Dendritic cell treated with granulocyte-macrophage colony-stimulating factor and Interleukin-4, amounts not matched to agents 40 ng/mL and 50 ng/mL, for 4 days (primary cell): ENCODE data around the gene NEDD4L.

Source experiments
- H3K27ac Mint-ChIP-seq: one replicate; pipeline ENCODE4 v1.8.0; 2022; ENCODE audit warnings: mild to moderate bottlenecking, mixed read lengths
- H3K27me3 Mint-ChIP-seq: one replicate; pipeline ENCODE4 v1.8.0; 2022; ENCODE audit warnings: mild to moderate bottlenecking, mixed read lengths
- H3K36me3 Mint-ChIP-seq: one replicate; pipeline ENCODE4 v1.8.0; 2022; ENCODE audit warnings: low read depth, mixed read lengths
- H3K4me1 Mint-ChIP-seq: one replicate; pipeline ENCODE4 v1.8.0; 2022; ENCODE audit warnings: low read depth, mixed read lengths
- H3K4me3 Mint-ChIP-seq: one replicate; pipeline ENCODE4 v1.8.0; 2022; ENCODE audit warnings: mild to moderate bottlenecking, moderate library complexity, mixed read lengths
- H3K9me3 Mint-ChIP-seq: one replicate; pipeline ENCODE4 v1.8.0; 2022; ENCODE audit warnings: mixed read lengths
- intact Hi-C: fragments of 100-400 bp; cut with micrococcal nuclease; formaldehyde crosslinking; loops from one replicate; pipeline ENCODE4 v1.15.0; 2022

NEDD4L gene

DNA sequence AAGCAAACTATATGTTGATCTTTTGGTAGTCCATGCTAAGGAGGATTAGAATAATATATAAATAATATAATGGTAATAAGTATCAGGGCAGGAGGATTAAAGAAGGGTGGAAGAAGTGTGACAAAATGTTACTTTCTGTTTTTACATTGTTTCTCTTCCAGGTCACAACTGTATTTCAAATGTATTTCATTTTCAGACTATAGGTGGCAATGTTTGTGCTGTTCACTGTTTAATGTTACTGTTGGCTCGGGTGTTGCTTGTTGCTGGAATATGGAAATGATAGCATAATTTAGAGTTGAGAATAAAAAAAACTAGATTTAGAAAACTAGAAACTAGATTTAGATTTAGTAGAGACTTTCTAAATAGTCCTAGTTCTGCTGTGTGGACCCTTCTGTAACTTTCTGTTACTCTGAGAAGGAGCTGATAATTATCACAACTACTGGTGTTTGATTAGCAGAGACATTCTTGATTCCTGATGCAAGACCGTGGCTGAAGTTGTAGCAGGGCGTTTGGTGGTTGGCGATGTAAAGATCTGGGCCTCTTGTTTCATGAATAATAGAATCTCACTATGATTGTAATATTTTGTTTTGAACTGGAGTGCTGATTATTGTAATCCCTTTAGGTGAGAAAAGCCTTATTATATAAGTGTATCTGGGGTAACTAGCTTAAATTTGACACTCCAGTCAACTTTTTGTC lies 7.9 kb downstream of the NEDD4L start:
- intact Hi-C loops: no loop called here
- Mint-ChIP-seq H3K36me3 (no peaks in the 10 kb centered on the region), H3K4me3 (no peak overlapping the region), H3K9me3 (no peaks in the 10 kb centered on the region), H3K4me1 (peaks cover 6% of the 10 kb centered on the region), H3K27ac (no peak overlapping the region), H3K27me3 (peaks cover 5% of the 10 kb centered on the region)

DNA sequence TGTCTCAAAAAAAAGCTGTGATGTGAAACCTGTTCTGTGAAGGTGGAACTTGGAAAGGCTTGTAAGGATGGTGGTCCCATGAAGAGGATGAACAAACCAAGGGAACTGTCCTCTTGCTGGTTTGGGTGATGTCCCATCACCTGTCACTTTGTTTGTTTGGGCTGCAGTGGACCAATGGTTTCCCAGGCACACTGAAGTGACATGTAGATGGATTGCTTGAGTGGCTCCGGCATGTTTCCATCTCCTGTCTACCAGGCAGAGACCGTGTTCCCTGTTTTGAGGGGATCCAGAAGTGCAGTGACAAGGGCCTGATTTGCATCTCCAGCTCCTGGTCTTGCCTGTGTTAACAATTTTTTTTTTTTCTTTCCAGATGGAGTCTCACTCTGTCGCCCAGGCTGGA lies 8.9 kb downstream of the NEDD4L start:
- H3K4me1 Mint-ChIP-seq: peaks cover 6% of the 10 kb centered on the region
- H3K27ac Mint-ChIP-seq: no peak overlapping the region
- no peak overlapping the region for H3K4me3 Mint-ChIP-seq
- intact Hi-C loops: no loop called here
- H3K36me3 Mint-ChIP-seq: no peaks in the 10 kb centered on the region
- no peaks in the 10 kb centered on the region for H3K27me3 Mint-ChIP-seq
- no peaks in the 10 kb centered on the region for H3K9me3 Mint-ChIP-seq

DNA sequence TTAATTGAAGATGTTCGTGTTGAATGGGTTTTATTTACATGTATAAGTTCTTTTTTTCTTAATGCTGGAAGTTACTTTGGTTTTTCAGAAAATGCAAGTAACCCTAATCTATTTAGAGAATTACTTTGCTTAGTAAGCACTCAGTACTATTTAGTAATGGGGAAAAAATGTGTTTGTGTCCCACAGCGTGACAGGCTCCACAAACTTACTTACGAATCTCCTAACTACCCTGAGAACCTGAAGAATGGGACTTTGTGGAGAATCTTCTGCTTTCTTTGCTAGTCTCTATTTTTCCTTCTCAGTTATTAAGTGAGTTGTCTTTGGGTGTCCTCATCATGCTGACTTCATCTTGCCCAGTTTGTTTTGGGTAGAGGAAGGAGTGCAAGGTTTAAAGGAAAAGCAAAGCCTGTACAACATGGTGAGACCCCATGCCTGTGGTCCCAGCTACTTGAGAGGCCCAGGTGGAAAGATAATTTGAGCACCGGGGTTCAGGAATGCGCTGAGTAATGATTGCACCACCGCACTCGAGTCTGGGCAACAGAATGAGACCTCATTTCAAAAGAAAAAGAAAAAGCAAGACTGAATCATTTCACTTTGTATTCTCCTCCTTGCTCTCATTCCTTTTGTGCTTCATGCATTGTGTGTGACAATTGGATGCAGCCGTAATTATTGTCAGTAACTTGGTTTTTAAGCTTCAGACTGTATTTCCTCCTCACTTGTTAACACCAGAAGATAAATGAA lies 10.2 kb downstream of the NEDD4L start:
- Mint-ChIP-seq H3K4me1 (peaks cover 6% of the 10 kb centered on the region), H3K9me3 (no peaks in the 10 kb centered on the region), H3K4me3 (no peak overlapping the region), H3K36me3 (no peaks in the 10 kb centered on the region), H3K27ac (no peak overlapping the region), H3K27me3 (no peaks in the 10 kb centered on the region)
- intact Hi-C loops: no loop called here

DNA sequence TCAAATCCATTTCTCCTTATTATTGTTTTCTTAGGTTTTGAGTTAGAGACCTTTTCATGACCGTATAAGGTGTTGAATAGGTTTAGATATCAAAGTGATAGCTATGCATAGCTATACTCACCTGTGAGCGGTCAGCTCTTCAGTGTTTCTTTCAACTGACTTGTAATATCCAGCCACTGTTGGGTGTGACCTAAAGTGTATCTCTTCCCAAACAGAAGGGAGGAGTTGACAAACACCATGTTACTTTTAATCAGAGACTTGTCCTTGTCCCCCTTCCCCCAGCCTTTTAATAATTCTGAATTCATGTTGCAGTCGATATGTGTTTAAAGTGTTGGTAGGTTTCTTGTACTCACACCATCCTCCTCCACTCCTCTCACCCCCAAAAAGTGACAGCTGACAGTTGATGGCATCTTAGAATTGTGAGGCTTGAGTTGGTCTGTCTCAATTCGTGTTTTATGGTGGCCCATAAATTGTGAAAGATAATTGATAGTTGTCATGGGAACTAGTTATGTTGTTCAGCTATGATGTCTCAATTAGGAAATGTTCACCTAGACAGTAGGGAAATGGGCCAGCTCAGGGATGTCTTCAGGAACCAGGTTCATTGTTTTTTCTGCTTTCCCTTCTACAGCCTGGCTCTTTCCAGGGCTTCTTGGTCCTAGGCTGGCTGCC lies 12.0 kb downstream of the NEDD4L start:
- intact Hi-C loops: no loop called here
- H3K27me3 Mint-ChIP-seq: no peaks in the 10 kb centered on the region
- peaks cover 6% of the 10 kb centered on the region for H3K4me1 Mint-ChIP-seq
- H3K27ac Mint-ChIP-seq: no peak overlapping the region
- no peaks in the 10 kb centered on the region for H3K36me3 Mint-ChIP-seq
- H3K4me3 Mint-ChIP-seq: no peak overlapping the region
- no peaks in the 10 kb centered on the region for H3K9me3 Mint-ChIP-seq

DNA sequence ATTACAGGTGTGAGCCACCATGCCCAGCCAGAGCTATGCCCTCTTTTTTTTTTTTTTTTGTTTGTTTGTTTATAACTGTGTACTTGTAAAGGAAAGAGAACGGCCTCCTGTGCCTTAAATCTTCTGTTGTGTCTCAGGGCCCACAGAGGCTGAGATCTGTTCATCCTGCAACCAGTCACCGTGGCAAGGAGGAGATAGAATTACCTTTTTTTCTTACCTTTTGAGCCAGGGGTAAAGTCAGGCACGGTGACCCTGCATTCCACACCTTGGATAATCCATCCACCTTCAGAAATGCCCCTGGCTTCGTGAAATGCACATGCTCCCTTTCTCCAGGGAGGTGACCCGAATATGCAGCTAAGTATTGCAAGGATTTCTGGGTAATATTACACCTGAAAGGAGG lies 12.8 kb downstream of the NEDD4L start:
- Mint-ChIP-seq H3K27me3 (no peaks in the 10 kb centered on the region), H3K4me3 (no peak overlapping the region), H3K4me1 (peaks cover 6% of the 10 kb centered on the region), H3K9me3 (no peaks in the 10 kb centered on the region), H3K36me3 (no peaks in the 10 kb centered on the region), H3K27ac (no peak overlapping the region)
- intact Hi-C loops: no loop called here

DNA sequence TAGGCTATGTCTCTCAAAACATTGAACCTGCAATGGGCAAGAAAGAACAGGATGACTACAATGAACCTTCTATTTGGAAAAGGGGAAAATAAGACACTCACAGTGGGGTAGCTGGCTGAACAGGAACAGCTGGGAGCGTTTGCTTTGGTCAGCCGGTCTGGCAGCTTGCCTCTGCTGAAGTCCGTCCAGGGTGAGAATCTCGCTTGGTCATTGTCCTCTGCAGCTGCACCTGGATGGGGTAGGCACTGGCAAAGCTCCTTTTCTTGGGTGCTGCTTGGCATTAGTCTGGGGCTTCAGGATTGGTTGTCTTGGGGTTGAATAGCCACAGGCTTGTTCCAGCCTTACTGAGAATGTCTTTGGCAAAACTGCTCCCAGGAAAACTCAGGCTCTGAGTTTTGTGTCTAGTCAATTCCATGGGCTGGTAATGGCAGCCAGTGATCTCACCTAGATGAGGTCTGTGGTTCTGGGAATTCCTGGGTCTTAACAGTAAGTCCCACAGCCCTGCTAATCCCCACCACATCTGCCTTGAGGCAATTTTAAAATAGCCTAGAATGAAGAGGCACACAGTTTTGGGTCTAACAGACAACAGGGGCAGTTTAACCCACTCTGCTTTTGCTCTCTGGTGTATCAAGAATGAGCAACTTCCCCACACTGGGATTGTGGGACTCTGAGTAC lies 13.4 kb downstream of the NEDD4L start:
- Mint-ChIP-seq H3K27ac (no peak overlapping the region), H3K4me3 (no peak overlapping the region), H3K9me3 (no peaks in the 10 kb centered on the region), H3K36me3 (no peaks in the 10 kb centered on the region), H3K4me1 (peaks cover 6% of the 10 kb centered on the region), H3K27me3 (no peaks in the 10 kb centered on the region)
- intact Hi-C loops: no loop called here

DNA sequence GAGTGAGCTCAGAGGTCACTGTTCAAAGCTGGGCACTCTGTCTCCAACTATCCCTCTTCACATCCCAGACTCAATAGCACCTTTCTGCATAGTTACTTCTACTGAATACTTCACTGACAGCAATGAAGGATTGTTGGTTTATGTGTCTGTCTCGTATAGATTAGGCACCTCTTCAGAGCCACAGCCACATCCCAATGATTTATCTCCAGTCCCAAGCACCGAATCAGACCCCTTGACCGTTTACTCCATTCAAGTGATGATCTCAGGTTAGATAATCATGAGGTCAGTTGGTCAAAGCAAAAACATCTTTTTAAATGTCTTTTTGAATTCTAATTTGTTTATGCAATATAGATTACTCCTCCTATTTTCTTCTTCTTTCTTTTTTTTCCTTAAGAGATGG lies 14.7 kb downstream of the NEDD4L start:
- intact Hi-C loops: no loop called here
- H3K27ac Mint-ChIP-seq: no peak overlapping the region
- peaks cover 6% of the 10 kb centered on the region for H3K4me1 Mint-ChIP-seq
- H3K36me3 Mint-ChIP-seq: no peaks in the 10 kb centered on the region
- no peaks in the 10 kb centered on the region for H3K9me3 Mint-ChIP-seq
- no peak overlapping the region for H3K4me3 Mint-ChIP-seq
- H3K27me3 Mint-ChIP-seq: no peaks in the 10 kb centered on the region

DNA sequence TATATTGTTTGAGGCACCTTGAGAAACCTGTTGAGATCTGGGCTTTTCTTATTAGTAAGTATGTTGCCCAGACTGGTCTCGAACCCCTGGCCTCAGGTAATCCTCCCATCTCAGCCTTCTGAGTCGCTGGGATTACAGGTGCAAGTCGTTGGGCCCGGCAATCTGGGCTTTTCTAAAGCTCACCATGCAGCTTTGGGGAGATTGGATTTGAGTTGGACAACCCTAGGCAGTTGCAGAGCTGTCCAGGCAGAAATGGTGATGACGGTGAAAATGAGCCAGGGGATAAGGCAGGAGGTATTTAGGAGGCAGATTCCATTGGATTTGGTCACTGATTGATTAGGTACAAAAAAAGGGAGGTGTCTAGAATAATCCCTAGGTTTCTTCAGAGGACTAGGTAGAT lies 16.2 kb downstream of the NEDD4L start:
- Mint-ChIP-seq H3K27ac (no peak overlapping the region), H3K4me1 (no peaks in the 10 kb centered on the region), H3K27me3 (no peaks in the 10 kb centered on the region), H3K36me3 (no peaks in the 10 kb centered on the region), H3K4me3 (no peak overlapping the region), H3K9me3 (no peaks in the 10 kb centered on the region)
- intact Hi-C loops: no loop called here

DNA sequence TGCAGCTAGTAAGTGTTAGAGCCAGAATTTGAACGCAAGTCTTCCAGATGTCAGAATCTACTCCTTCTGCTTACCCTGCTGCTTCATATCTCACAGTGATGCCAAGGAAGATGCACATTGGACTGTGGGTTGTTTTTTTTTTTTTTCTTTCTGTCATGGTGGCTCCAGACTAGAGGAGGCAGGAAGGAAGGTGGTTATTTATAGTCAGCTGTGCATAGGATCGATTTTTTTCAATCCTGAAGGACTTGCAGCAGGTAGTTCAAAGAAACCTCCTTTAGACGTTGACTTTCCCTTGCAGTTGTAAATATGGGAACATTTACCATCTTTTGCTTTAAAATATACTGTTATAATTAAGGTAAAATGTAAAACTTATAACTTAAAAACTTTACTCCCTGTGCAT lies 17.3 kb downstream of the NEDD4L start:
- Mint-ChIP-seq H3K27me3 (no peaks in the 10 kb centered on the region), H3K4me1 (no peaks in the 10 kb centered on the region), H3K4me3 (no peak overlapping the region), H3K27ac (no peak overlapping the region), H3K36me3 (no peaks in the 10 kb centered on the region), H3K9me3 (no peaks in the 10 kb centered on the region)
- intact Hi-C loops: no loop called here

DNA sequence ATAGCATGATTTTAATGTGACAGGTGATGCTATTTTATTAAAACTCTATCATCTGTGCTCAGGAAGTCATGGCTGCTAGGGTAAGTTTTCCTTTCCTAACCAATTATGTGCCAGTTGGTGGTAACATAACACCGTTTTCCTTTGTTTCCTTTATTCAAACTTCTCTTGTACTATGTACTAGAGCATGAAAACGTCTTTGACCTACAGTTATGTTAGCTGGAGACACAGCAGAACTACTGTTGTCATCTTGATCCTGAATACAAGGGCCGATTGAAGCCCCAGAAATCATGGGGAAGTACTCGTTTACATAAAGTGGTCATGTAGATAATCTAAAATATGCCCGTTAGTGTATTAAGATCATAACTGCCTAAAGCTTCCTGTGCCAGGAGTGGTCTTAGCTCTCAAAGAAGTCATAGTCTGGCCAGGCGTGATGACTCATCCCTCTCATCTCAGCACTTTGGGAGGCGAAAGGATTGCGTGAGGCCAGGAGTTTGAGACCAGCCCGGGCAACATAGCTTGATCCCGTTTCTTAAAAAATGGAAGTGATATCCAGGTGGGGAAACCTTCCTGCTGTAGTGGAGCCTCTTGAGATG lies 20.5 kb downstream of the NEDD4L start:
- H3K4me3 Mint-ChIP-seq: no peak overlapping the region

DNA sequence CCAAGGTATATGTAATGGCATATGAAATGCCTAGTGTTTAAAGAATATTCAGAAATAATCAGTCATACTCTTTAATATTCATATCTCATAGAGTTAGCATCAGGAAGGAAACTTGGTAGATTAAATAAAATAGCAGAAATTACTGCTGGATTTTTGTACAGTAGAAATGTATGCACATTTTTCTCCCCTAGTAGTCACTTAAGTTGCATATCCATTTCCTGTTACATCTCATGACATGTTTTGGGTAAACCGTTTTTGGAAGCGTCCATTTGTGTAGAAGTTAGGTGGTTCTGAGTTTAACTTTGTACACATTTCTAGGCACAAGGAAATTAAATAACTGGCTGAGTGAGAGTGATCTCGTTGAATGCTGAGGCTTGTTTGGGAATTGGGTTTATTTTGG lies 21.9 kb downstream of the NEDD4L start:
- no peaks in the 10 kb centered on the region for H3K36me3 Mint-ChIP-seq
- no peaks in the 10 kb centered on the region for H3K27me3 Mint-ChIP-seq
- no peaks in the 10 kb centered on the region for H3K9me3 Mint-ChIP-seq

More for the DNA sequence above, 20.5 kb downstream of the NEDD4L start:
- H3K27me3 Mint-ChIP-seq: no peaks in the 10 kb centered on the region
- no peaks in the 10 kb centered on the region for H3K9me3 Mint-ChIP-seq
- no peak overlapping the region for H3K27ac Mint-ChIP-seq
- no peaks in the 10 kb centered on the region for H3K36me3 Mint-ChIP-seq
- intact Hi-C loops: no loop called here
- H3K4me1 Mint-ChIP-seq: no peaks in the 10 kb centered on the region

DNA sequence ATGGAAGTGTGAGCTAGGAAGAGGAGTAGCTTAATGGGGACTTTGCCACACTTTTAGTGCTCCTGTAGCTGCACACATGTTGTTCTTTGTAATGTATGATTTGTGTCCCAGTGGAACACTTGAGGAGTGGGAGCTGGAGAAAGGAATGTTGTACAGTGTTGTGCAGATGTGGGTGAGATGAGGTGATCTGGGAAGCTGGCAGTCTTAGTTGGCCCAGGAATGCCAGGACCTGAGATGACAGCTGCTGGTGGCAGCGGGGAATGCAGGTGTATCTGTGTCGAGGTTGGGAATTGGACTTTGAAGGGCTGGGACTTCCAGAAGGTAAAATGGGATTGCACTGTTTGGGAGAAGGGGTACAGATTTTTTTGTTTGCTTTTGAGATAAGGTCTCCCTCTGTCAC lies 23.6 kb downstream of the NEDD4L start:
- H3K36me3 Mint-ChIP-seq: no peaks in the 10 kb centered on the region
- H3K4me3 Mint-ChIP-seq: no peak overlapping the region
- intact Hi-C loops: no loop called here
- H3K9me3 Mint-ChIP-seq: no peaks in the 10 kb centered on the region
- H3K4me1 Mint-ChIP-seq: no peaks in the 10 kb centered on the region
- no peak overlapping the region for H3K27ac Mint-ChIP-seq
- no peaks in the 10 kb centered on the region for H3K27me3 Mint-ChIP-seq

More for the DNA sequence above, 21.9 kb downstream of the NEDD4L start:
- Mint-ChIP-seq H3K27ac (no peak overlapping the region), H3K4me3 (no peak overlapping the region), H3K4me1 (no peaks in the 10 kb centered on the region)
- intact Hi-C loops: no loop called here

DNA sequence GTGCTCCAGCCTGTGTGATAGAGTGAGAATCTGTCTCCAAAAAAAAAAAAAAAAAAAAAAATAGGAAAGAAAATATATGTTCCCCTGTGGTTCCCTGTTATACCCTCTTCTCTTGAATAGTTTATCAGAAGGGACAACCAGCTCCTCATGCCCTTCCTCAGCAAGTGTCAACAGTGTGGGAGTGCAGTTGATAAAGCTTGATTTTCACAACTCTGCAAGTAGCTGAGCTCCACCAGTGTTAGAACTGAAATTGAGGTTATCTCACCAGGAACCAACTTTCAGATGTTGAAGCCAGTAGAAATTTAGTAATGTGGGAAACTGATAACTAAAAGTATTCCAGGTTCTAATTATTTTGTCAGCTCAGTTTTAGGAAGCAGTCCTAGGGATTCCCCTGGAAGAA lies 25.1 kb downstream of the NEDD4L start:
- Mint-ChIP-seq H3K4me3 (no peak overlapping the region), H3K36me3 (no peaks in the 10 kb centered on the region), H3K4me1 (no peaks in the 10 kb centered on the region), H3K9me3 (no peaks in the 10 kb centered on the region), H3K27ac (no peak overlapping the region), H3K27me3 (no peaks in the 10 kb centered on the region)
- intact Hi-C loops: no loop called here
